ENCODE measurements around the gene MYOCOS.
"Not testable (repeated sequence)": the region's sequence is repeated elsewhere in the genome, so short reads cannot be mapped to it uniquely, and the experiment has no call there.

The MYOCOS gene

DNA sequence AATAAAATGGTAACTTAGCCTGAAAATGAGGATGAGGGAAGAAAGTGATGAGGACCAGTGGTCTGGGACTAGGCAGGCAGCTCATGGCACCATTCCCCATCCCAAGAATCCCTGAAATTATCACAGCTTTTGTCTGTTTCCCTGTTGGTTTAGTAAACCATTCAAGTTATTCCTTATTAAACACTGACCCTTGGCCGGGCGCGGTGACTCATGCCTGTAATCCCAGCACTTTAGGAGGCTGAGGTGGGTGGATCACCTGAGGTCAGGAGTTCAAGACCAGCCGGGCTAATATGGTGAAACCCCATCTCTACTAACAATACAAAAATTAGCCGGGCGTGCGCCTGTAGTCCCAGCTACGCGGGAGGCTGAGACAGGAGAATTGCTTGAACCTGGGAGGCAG lies 34.2 kb downstream of the MYOCOS start:
- not testable (repeated sequence) for DNase-seq (ENCODE audit: low read depth in 2 of 2, low spot score in 1 of 2)

DNA sequence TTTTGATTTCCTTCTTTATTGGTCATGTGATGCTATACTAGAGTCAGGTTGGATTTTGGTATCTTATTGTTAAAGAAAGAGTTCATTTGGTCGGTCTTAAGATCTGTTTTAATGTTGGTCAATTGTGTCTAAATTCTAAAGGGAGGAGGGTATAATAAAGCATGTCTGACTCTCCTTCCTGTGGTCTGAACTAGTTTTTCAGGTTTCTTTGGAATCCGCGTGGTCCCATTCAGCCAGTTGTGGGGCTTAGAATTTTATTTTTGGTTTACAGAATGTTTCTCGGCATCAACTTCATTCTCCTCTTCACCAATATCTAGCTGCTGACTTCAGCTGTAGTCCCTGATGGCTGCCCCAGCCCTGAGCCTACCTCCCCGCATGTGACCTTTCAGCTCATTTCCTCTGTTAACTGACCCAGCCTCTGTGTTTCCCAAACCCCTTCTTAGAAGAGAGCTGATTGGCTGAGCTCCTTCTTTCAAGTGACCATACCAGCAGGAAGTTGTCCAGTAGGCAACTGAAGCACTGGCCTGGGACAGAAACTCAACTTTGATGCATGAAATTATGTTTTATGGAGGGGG lies 39.1 kb downstream of the MYOCOS start:
- DNase-seq (ENCODE audit: low read depth in 2 of 2, low spot score in 1 of 2): no peak

DNA sequence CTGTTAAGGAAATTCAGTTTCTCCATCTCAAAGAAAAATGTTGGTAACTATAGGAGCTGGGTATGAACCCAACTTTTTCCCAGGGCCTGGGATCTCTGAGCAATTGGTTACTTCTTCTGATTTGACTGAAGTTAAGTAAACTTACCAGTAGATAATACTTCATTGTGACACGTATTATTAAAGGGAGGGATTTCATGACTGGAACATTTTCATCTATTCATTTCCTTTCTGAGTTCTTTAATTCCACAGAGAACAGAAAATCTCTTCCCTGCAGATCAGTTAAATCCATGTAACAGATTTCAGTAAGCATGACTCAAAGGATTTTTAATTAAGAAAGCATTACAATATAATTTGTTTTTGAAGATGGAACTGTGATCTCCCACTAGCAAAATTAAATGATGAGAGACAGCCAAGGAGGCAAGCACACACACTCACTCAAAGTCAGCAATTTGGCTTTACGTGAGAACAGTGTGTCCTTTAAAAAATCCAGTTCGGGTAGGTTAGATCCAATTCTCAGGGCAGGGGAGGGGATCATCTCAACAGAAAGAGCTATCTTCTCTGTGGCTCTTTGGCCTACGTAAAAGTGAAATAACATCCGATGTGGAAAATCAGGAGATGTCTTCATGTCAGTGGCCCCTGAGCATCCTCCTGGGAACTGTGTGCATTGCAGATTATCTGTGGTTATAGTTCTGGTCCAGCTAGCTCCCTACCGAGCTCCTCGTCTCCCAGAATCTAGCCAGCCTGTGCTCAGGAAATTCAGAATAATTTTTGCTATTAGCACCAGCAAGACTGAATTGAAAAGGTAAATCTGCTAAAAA lies 41.2 kb downstream of the MYOCOS start:
- DNase-seq (ENCODE audit: low read depth in 2 of 2, low spot score in 1 of 2): no peak

DNA sequence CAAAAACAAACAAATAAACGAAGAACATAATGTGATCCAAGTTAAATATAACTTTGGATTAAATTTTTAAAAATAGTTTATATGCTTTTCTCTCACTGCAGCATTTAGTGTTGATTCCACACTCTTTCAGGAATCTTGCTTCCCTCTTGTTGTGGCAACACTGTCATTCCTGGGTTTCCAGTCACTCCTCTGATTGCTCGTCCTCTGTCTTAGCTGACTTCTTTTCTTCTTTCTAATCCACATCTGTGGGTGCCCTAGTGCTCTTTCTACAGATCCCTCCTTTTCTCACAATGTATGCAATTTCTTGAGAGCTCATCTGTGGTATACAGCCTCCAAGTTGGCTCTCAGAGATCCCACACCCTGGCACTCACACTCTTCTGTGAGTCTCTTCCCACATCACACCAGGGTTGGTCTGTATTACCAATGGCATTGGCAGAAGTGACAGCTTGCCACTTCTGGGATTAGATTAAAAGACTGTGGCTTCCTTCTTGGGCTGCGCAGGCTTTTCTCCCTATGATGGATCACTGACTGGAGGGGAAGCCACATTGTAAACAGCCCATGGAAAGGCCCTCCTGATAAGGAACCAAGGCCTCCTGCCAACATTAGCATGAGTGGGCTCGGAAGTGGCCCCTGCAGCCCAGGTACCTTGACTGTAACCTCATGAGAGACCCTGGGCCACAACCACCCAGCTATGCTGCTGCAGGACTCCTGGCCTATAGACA lies 42.0 kb downstream of the MYOCOS start:
- DNase-seq (ENCODE audit: low read depth in 2 of 2, low spot score in 1 of 2): no peak

DNA sequence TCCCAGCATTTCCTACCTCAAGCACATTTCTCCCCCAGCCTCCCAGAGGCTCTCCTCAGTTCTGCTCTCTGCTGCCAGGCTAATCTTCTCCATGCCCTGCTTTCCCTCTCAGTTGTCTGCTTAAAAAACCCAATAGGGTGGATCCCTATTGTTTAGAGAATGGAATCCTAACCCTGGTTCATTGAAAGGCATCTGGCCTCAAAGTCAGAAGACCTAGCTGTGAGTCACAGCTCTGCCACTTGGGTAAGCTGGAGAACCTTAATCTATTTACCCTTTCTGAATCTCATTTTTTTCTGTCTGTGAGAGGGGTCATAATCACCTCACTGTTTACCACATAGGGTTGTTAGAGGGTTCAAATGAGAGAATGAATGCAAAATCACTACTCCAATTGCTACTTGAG lies 42.9 kb downstream of the MYOCOS start:
- DNase-seq (ENCODE audit: low read depth in 2 of 2, low spot score in 1 of 2): no peak

DNA sequence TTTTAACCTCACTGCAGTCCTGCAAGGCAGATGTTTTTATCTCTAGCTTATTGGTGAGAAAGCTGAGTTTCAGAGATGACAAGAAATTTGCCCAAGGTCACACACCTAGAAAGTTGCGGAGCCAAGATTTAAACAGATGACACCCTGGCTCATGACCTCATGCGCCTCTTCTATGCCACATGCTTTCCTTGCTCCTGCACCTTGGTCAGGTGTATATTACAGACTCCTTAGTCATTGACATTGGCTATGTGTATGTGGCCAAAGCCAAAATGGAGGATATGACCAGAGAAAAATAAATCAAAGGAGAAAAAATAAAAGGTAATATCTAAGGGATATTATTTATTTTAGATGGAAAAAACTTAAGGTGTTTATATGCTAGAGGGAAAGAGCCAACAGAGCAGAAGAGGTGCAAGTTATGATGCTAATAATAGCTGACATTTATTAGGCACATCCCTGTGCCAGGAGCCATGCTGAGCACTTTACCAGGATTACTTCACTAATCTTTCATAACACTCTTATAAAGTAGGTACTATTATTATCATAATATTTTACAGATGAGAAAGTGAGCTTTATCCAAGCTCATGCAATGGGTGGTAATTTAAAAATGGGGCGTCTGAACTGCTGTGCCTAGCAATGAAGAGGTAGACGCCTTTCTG lies 44.2 kb downstream of the MYOCOS start:
- DNase-seq (ENCODE audit: low read depth in 2 of 2, low spot score in 1 of 2): no peak

DNA sequence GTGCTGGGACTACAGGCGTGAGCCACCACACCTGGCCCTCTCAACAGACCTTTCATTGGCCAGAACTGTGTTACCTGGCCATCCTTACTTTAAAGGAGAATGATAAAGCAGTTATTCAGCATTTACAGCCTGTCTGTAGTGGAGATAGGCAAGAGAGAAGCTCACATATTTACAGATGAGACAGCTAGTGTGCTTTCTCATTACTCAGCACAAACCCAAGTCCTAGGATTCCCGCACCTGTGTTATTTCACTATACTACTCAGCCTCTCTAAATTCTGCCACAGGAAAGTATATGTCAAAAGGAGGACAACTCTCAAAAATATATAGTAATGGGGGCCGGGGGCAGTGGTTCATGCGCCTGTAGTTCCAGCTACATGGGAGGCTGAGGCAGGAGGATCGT lies 46.3 kb downstream of the MYOCOS start:
- DNase-seq (ENCODE audit: low read depth in 2 of 2, low spot score in 1 of 2): no peak

DNA sequence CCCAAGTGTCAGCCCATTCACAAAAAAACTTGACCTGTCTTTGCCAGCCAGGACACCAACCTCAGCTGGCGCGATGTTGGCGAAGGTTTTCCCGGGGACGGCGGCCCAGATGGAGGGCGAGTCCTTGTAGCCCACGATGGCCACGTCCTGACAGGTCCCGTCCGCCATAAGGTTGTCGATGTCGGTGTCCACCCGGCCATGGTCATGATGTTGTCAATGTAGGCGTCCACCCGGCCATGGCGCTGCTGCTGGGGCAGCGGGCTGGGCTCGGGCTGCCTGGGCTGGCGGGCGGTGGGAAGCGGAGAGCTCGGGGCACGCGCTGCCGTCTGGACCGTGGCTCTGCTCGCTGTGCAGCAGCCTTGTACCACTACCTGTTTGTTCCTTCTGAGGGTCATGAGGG lies 48.7 kb downstream of the MYOCOS start:
- DNase-seq (ENCODE audit: low read depth in 2 of 2, low spot score in 1 of 2): no peak

DNA sequence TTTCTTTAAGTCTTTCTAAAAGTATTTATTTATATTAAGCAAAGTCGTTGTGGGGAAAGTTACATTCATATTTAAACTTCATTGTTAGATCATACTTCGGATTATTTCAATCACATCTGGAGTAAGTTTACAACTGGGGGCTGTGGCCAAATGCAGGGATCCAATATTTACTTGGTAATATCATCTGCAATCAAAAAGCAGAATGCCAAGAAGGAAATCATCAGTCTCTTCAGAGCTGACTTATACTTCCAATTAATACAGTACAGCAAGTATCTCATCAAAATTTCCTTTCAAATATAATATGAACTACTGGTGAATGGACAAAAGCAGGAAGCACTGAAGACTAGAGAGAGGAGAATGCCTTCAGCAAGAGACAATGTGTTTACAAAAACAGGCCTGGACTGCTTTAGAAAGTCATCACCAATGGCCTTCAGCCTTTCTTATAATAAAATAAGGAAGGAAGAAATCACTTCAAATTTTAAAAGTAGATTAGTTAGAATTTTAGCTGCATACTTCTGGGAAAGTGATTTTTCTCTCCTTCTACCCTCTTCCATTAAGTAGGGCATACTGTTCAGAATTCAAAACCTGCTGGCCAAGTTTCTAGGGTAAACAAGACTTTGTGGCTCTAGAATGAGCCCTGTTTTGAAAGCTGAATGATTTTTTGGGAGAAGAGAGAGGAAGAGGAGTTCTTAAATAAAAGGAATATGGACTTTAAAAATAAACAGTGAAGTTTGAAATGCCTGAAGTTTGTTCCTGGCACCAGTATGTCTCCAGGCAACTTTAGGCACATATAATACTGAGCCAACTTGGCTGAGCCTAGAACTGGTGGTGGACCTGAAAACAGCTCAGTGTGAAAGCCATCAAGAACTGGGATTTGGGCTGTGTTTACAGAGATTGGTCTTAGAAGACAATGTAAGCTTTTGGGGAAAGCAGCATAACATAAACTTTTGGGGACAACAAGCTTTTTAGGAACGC lies 52.7 kb downstream of the MYOCOS start:
- no peak for DNase-seq (ENCODE audit: low read depth in 2 of 2, low spot score in 1 of 2)

All from stimulated activated CD8-positive, alpha-beta memory T cell treated with anti-CD3 and anti-CD28 coated beads, Interleukin-4, amount 100 ng/mL, for 4 hours (primary cell).